Measurements from ENCODE around the gene OS9.

Gene OS9

DNA sequence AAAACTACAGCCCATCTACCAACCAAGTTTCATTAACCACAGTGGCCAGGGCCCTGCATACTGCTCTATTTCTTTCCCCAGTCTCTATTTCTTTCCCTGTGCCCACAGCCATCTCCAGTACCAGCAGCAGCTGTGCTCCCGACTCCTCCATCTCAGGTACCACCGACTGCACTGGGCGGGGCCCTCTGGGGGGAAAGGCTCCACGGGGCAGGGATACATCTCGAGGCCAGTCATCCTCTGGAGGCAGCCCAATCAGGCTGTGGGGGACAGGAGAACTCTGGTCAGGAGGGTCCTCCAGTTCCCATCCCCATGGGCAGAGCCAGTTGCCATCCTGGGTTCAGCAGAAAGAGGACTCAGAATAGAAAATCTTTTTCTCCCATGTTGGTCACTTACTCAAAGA is 55.1 kb downstream of the OS9 start:
- H3K27ac ChIP-seq: no peak overlapping the region
- TF ChIP-seq, protein P1, sequence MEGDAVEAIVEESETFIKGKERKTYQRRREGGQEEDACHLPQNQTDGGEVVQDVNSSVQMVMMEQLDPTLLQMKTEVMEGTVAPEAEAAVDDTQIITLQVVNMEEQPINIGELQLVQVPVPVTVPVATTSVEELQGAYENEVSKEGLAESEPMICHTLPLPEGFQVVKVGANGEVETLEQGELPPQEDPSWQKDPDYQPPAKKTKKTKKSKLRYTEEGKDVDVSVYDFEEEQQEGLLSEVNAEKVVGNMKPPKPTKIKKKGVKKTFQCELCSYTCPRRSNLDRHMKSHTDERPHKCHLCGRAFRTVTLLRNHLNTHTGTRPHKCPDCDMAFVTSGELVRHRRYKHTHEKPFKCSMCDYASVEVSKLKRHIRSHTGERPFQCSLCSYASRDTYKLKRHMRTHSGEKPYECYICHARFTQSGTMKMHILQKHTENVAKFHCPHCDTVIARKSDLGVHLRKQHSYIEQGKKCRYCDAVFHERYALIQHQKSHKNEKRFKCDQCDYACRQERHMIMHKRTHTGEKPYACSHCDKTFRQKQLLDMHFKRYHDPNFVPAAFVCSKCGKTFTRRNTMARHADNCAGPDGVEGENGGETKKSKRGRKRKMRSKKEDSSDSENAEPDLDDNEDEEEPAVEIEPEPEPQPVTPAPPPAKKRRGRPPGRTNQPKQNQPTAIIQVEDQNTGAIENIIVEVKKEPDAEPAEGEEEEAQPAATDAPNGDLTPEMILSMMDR (IDR thresholded peaks at IDR 0.05): no peak
- intact Hi-C loops (cut with DNase I; ENCODE audit: low total_unique reads): no loop called here
- H3K4me3 ChIP-seq: no peak overlapping the region
- no peaks in the 10 kb centered on the region for H3K9me3 ChIP-seq
- peaks cover 23 to 49% (median 27%) of the 10 kb centered on the region in 3 donors for H3K36me3 ChIP-seq
- no peak for DNase-seq
- peaks cover 0 to 29% (median 24%) of the 10 kb centered on the region in 4 donors for H3K4me1 ChIP-seq
- H3K27me3 ChIP-seq: no peaks in the 10 kb centered on the region

DNA sequence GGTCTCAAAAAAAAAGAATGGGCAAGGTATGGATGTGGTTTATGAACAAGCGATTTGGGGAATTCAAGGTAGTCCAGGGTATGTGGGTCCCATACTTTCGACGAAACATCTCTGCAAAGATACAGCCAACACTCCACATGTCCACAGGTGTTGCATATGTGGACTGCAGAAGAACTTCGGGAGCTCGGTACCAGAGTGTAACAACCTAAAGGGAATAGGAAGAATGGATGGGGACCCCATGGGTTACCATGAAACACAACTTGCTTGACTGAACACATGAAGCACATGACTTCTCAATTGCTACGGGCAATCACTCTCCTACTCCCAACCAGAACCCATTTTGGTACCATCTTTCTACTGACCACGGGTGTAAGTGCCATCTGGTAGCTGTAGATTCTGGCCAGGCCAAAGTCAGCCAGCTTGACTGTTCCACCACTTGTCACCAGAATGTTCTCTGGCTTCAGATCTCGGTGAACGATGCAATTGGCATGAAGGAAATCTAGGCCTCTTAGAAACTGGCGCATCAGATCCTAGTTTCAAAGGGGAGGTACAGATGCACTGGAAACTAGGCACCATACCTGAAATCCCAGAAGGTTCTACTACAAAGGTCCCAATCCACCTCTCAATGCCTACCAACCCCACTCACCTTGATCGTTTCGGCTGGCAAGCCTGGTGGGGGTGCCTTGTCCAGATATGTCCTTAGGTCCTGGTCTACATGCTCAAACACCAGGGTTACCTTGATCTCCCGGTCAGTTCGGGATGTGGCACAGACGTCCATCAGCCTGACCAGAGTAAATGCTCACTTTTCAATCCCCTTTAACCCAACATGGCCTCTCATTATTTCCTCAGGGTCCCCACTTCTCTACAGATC is 56.9 kb downstream of the OS9 start:
- TF ChIP-seq, protein P1 (IDR thresholded peaks at IDR 0.05): no peak
- H3K4me3 ChIP-seq: peak overlapping the region; percentile 65 to 88
- peak overlapping the region; percentile 86 to 95 for H3K27ac ChIP-seq
- intact Hi-C loops (cut with DNase I; ENCODE audit: low total_unique reads): no loop called here
- peaks cover 0 to 31% (median 21%) of the 10 kb centered on the region in 4 donors for H3K4me1 ChIP-seq
- H3K27me3 ChIP-seq: no peaks in the 10 kb centered on the region
- peaks cover 23 to 49% (median 27%) of the 10 kb centered on the region in 3 donors for H3K36me3 ChIP-seq
- no peaks in the 10 kb centered on the region for H3K9me3 ChIP-seq
- no peak for DNase-seq

DNA sequence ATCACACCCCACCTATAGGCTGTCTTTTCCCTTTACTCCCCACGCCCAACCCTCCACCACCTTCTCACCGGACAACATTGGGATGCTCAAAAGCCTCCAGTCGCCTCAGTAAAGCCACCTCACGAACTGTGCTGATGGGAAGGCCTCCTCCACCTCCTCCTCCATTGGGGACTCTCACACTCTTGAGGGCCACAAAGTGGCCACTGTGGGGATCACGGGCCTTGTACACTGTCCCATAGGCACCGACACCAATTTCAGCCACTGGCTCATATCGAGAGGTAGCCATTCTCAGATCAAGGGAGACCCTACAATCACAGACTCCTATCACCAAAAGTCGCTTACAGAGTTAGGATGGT is 57.5 kb downstream of the OS9 start:
- Histone ChIP-seq H3K9me3 (no peaks in the 10 kb centered on the region), H3K27ac (peak overlapping the region; percentile 86 to 95), H3K27me3 (no peaks in the 10 kb centered on the region), H3K4me1 (peaks cover 0 to 32% (median 22%) of the 10 kb centered on the region in 4 donors), H3K36me3 (peaks cover 23 to 45% (median 27%) of the 10 kb centered on the region in 3 donors), H3K4me3 (peak overlapping the region; percentile 65 to 88)
- intact Hi-C loops (cut with DNase I; ENCODE audit: low total_unique reads): no loop called here
- TF ChIP-seq, protein P1 (IDR thresholded peaks at IDR 0.05): no peak
- DNase-seq: no peak

DNA sequence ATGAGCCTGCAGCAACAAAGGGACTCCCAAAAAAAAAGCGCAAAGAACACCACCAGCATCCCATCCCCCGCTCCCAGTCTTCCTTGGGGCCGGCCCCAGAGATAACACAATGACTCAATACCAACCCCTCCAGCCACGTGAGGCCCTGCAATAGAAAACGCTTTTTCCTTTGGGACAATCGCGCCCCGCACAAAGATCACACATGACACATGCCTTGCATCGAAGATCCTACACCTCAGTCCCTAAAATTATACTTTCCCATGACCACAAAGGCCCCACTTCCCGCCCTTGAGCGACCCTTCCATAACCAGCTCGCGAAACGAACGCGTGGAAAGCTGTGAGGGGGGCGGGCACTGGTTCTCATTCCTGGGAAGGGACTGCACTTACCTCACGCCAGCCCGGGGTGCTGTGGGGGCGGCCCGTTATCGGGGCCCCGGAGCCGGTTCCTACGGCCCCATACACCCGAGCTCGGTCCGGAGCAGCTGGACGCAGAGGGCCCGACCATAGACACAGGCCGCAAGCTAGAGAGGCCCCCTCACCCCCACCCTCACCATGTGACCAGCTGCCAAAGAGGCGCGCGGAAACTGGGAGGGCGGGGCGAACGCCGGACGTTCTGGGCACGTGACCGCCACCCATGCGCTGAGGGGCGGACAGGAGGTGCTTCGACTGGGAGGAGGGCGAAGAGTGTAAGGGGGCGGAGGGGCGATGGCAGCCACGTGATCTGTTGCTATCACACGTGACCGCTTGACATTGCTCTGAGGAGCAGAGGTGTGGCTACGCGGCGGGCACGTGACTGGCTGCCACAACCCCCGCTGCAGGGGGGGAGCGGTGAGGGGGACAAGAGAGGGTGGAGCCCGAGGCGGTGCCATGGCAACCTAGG is 58.1 kb downstream of the OS9 start, which contains the start of gene CDK4:
CDK4 (minus strand) TSS at position 523 of the 880 bp plus-strand sequence. CDS start 593 bp downstream, outside the sequence.
- H3K9me3 ChIP-seq: no peaks in the 10 kb centered on the region
- H3K4me1 ChIP-seq: peaks cover 0 to 32% (median 22%) of the 10 kb centered on the region in 4 donors
- intact Hi-C loops (cut with DNase I; ENCODE audit: low total_unique reads): no loop called here
- H3K27me3 ChIP-seq: no peaks in the 10 kb centered on the region
- peak within 1 kb of the TSS; percentile 65 to 88 for H3K4me3 ChIP-seq
- DNase-seq: peak; percentile 99 to 100
- peaks cover 19 to 39% (median 24%) of the 10 kb centered on the region in 3 donors for H3K36me3 ChIP-seq
- TF ChIP-seq, protein P1 (IDR thresholded peaks at IDR 0.05): peak in 1 of 2 experiments; percentile 17
- peak within 1 kb of the TSS; percentile 86 to 95 for H3K27ac ChIP-seq

DNA sequence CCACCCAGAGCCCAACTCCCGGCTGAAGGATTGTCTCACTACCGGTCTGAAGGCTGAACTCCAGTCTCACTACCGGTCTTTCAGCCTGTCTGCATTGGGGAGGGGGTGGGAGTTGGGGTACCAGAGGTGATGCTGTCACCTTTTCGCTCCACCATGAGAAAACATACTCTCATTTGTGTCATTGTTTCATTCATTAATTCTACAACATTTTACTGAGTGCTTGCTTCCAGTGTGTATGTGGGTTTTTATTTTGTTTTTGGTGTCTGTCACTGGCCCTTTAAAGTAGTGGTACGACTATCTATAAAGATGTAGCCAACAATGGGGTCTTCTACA is 58.7 kb downstream of the OS9 start:
- TF ChIP-seq, protein P1 (IDR thresholded peaks at IDR 0.05): no peak
- H3K4me3 ChIP-seq: peak overlapping the region; percentile 65 to 88
- H3K4me1 ChIP-seq: peaks cover 0 to 32% (median 22%) of the 10 kb centered on the region in 4 donors

More for the DNA sequence above, 58.7 kb downstream of the OS9 start:
- Histone ChIP-seq H3K9me3 (no peaks in the 10 kb centered on the region), H3K36me3 (peaks cover 13 to 33% (median 18%) of the 10 kb centered on the region in 3 donors), H3K27ac (peak overlapping the region; percentile 60 to 95), H3K27me3 (no peaks in the 10 kb centered on the region)
- intact Hi-C loops (cut with DNase I; ENCODE audit: low total_unique reads): no loop called here
- DNase-seq: no peak
